AG09309 (cell line): ENCODE results near the gene KRTAP5-2.
"Not testable (repeated sequence)": the region's sequence is repeated elsewhere in the genome, so short reads cannot be mapped to it uniquely, and the experiment has no call there.

ENCODE experiments used
- DNase-seq: peaks from one replicate; pipeline ENCODE4 v3.0.0-alpha.2; 2010; ENCODE audit warnings: low read depth
- H3K4me3 ChIP-seq: 2 replicates; pipeline ENCODE4 v1.5.1; 2011; ENCODE audit warnings: mild to moderate bottlenecking, low read depth, low read length, moderate library complexity; ENCODE audit not compliant: control insufficient read depth
- TF ChIP-seq, protein P1 (sequence below): IDR thresholded peaks from 2 replicates; pipeline ENCODE4 v1.5.1; 2011; ENCODE audit warnings: mild to moderate bottlenecking, low read depth, low read length, inconsistent platforms; ENCODE audit not compliant: insufficient read depth, control insufficient read depth; ENCODE audit errors: missing control alignments

The KRTAP5-2 gene

GRCh38 chr11:1625541-1625940 lies 27.4 kb upstream of the KRTAP5-2 start:
- no peak for DNase-seq
- no peak overlapping the region for H3K4me3 ChIP-seq
- TF ChIP-seq, protein P1, sequence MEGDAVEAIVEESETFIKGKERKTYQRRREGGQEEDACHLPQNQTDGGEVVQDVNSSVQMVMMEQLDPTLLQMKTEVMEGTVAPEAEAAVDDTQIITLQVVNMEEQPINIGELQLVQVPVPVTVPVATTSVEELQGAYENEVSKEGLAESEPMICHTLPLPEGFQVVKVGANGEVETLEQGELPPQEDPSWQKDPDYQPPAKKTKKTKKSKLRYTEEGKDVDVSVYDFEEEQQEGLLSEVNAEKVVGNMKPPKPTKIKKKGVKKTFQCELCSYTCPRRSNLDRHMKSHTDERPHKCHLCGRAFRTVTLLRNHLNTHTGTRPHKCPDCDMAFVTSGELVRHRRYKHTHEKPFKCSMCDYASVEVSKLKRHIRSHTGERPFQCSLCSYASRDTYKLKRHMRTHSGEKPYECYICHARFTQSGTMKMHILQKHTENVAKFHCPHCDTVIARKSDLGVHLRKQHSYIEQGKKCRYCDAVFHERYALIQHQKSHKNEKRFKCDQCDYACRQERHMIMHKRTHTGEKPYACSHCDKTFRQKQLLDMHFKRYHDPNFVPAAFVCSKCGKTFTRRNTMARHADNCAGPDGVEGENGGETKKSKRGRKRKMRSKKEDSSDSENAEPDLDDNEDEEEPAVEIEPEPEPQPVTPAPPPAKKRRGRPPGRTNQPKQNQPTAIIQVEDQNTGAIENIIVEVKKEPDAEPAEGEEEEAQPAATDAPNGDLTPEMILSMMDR: no peak

- DNase-seq: no peak
- no peak overlapping the region for H3K4me3 ChIP-seq
- TF ChIP-seq, protein P1: no peak
Observed at GRCh38 chr11:1624621-1625020, 26.5 kb upstream of the KRTAP5-2 start.

DNA sequence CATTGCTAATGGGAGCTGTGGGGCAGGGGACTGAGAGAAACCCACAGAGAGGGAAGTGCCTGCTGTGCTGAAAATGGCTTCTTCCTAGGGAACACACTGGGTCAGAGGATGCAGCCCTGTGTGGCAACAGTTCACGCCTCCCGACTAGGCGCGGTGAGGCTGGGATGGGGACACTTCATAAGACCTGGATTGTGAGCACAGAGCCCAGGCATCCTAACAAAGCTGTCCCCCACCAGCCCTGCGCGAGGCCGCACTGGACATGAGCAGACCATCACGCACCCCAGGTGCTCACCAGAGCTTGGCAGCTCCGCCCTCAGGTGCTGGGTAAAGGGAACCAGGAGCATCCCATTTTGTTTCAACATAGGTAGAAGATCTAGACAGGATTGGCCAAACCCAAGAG lies 25.6 kb upstream of the KRTAP5-2 start:
- TF ChIP-seq, protein P1: no peak
- H3K4me3 ChIP-seq: no peak overlapping the region
- no peak for DNase-seq

- H3K4me3 ChIP-seq: no peak within 1 kb of the TSS
- DNase-seq: no peak
- TF ChIP-seq, protein P1: no peak
Observed at GRCh38 chr11:1622086-1622485, 24.0 kb upstream of the KRTAP5-2 start, which contains the start of gene KRTAP5-4. KRTAP5-4 (minus strand) TSS chr11:1622138; CDS start chr11:1622093, 45 bp downstream.

DNA sequence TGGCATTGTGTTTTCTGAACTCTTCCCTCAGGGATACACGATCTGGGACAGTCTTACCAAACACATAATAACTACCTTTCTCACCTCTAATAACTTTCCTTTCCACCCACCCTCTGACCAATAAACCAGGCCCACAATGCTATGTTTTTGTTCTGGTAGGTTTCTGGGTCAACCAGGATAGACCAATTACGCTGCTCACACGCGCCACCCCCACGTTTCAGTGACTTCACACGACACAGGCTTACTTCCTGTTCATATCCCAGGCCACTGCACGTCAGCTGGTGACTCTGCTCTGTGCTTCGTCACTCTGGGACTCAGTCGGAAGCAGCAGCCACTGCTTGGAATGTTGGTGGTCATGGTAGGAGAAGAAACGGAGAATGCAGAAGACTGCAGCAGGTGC lies 21.4 kb upstream of the KRTAP5-2 start:
- no peak overlapping the region for H3K4me3 ChIP-seq
- DNase-seq: no peak
- TF ChIP-seq, protein P1: no peak

GRCh38 chr11:1618231-1618630 lies 20.1 kb upstream of the KRTAP5-2 start:
- no peak for DNase-seq
- H3K4me3 ChIP-seq: no peak overlapping the region
- TF ChIP-seq, protein P1: no peak

DNA sequence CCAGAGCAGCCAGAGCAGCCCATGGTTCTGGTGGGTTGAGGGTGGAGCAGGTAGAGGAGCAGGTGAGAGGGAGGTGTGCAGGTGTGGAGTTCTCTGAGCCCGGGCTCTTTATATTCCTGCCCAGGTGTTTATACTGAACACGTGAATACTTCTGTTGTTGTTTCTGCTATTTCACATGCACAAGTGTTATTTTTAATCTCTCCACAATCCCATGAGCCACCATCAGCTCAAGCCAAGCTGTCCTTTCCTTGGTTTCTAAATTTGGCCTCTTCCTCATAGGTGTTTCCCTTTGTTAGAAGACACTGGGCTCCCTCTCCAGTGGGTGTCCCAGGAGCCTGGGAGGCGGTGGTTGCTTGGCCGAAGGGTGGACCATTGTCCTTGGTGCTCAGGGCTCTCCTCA lies 10.3 kb upstream of the KRTAP5-2 start, which contains the start of gene KRTAP5-3:
KRTAP5-3 (minus strand) TSS at position 101 of the 400 bp plus-strand sequence; CDS start at position 23, 78 bp downstream.
- no peak for DNase-seq
- TF ChIP-seq, protein P1: no peak
- no peak within 1 kb of the TSS for H3K4me3 ChIP-seq

- H3K4me3 ChIP-seq, DNase-seq: not testable (repeated sequence)
Observed at GRCh38 chr11:1607901-1608300, 9.8 kb upstream of the KRTAP5-2 start.

DNA sequence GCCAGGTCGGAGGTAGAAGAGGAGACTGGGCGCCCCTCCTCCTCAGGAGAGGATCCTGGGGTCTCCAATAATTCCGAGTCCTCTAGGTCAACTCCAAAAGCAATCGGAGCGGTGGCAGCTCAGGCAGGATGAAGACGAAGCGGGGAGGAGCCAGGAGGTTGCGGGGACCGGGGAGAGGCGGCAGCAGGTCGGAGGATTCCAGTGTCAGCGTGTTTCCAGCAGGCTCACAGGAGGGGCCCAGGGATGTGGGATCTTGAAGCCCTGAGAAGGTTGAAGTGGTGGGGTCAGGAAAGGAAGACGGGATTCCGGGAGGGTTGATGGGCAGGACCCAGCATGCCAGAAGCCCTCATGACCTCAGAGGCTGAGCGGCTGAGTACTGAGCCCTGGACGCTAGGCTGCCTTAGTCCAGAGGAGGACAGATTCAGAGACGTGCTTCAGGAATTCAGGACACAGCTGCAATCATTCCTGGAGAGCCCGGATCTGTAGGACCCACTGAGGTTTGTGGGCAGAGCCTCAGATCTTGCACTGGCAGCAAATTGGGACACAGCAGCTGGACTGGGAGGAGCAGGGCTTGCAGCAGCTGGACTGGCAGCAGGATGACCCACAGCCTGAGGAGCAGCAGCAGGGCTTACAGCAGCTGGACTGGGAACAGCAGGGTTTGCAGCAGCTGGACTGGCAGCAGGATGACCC lies 9.2 kb upstream of the KRTAP5-2 start:
- DNase-seq, H3K4me3 ChIP-seq: not testable (repeated sequence)
